Muscle layer of duodenum (tissue), 2 donors: ENCODE measurements around the gene IFT88.

ENCODE experiments used
- H3K27ac ChIP-seq: one replicate; pipeline ENCODE4 v1.7.0; 2013; ENCODE audit warnings: mild to moderate bottlenecking, low read length
- H3K27me3 ChIP-seq: one replicate; pipeline ENCODE4 v1.7.0; 2013; ENCODE audit warnings: low read depth, mild to moderate bottlenecking, control low read depth, low read length
- H3K36me3 ChIP-seq, 2 donors: one replicate each; pipeline ENCODE4 v1.7.0; 2013; ENCODE audit warnings: low read length in 2 of 2, control low read depth in 1 of 2, mild to moderate bottlenecking in 1 of 2; ENCODE audit not compliant: insufficient read depth in 2 of 2, control insufficient read depth in 1 of 2
- H3K4me1 ChIP-seq, 2 donors: one replicate each; pipeline ENCODE4 v1.7.0; 2013; ENCODE audit warnings: low read length in 2 of 2, mild to moderate bottlenecking in 2 of 2, control low read depth in 1 of 2, moderate library complexity in 1 of 2; ENCODE audit not compliant: insufficient read depth in 2 of 2, control insufficient read depth in 1 of 2
- H3K4me3 ChIP-seq, 2 donors: one replicate each; pipeline ENCODE4 v1.7.0; 2013; ENCODE audit warnings: low read length in 2 of 2, low read depth in 1 of 2, mild to moderate bottlenecking in 1 of 2
- H3K9me3 ChIP-seq, 2 donors: one replicate each; pipeline ENCODE4 v1.7.0; 2013; ENCODE audit warnings: low read length in 2 of 2, control low read depth in 1 of 2, mild to moderate bottlenecking in 1 of 2; ENCODE audit not compliant: control insufficient read depth in 1 of 2
- donor health status: healthy.

IFT88 gene

DNA sequence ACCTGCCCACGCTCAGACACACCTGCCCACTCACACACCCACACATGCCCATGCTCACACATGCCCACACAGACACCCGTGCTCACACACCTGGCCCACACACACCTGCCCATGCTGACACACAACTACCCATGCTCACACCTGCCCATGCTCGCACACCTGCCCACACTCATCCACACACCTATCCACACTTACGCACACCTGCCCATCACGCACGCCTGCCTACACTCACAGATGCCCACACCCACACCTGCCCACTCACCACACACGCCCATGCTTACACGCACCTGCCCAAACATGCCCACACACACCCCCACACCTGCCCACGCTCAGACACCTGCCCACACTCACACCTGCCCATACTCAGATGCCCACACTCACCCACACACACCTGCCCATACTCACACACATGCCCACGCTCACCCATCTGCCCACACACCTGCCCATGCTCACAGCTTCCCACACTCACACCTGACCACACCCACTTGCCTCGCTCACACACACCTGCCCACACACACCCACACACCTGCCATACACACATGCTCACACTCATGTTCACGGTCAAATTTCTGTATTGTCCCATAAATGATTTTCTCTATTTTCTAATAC lies 152.1 kb downstream of the IFT88 start:
- H3K27ac ChIP-seq = no peak overlapping the region
- H3K4me3 ChIP-seq = no peak overlapping the region
- H3K36me3 ChIP-seq = peaks cover 0 to 4% of the 10 kb centered on the region in 2 donors
- H3K9me3 ChIP-seq = no peaks in the 10 kb centered on the region
- H3K27me3 ChIP-seq = no peaks in the 10 kb centered on the region
- H3K4me1 ChIP-seq = peaks cover 0 to 17% of the 10 kb centered on the region in 2 donors

DNA sequence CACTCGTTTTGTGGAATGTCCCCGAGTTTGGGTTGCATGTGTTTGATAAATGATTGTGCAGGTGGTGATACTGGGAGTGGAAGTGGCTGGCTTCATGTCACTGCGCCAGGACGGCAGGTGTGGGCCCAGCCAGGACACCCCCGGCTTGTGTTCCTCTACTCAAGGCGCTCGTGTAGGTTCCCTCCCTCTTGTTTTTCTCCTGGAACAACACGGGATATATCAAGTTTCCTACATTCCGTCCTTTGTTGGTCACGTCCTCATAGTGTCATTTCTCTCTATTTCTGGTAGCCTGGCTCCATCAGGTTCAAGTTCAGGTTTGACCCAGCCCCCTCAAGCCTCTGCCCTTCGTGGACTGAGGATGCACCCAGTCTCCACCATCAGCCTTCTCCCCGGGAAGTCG lies 152.8 kb downstream of the IFT88 start:
- Histone ChIP-seq H3K4me3 (no peak overlapping the region), H3K9me3 (no peaks in the 10 kb centered on the region), H3K27me3 (no peaks in the 10 kb centered on the region), H3K4me1 (peaks cover 0 to 9% of the 10 kb centered on the region in 2 donors), H3K27ac (no peak overlapping the region), H3K36me3 (no peaks in the 10 kb centered on the region)

DNA sequence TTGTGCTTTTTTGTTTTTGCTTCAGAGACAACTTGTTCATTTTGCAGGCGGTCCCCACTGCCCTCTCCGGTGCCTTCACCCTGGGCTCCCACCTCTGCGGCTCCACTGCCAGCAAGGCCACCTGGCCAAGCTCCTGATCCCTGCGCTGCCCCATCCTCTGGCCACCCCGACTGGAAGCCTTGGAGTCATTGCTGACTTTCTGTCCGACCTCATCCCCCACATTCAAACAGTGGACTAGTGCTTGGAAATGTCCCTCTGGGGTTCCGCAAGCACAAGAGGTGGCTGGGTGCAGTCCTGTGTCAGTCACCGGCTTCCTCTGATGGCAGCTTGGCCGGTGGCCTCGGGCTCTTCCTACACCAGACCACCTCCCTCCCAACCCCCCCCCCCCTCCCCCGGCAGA lies 153.5 kb downstream of the IFT88 start:
- H3K4me3 ChIP-seq = no peak overlapping the region
- peaks cover 0 to 7% of the 10 kb centered on the region in 2 donors for H3K4me1 ChIP-seq
- no peak overlapping the region for H3K27ac ChIP-seq
- no peaks in the 10 kb centered on the region for H3K36me3 ChIP-seq
- no peaks in the 10 kb centered on the region for H3K27me3 ChIP-seq
- no peaks in the 10 kb centered on the region for H3K9me3 ChIP-seq

DNA sequence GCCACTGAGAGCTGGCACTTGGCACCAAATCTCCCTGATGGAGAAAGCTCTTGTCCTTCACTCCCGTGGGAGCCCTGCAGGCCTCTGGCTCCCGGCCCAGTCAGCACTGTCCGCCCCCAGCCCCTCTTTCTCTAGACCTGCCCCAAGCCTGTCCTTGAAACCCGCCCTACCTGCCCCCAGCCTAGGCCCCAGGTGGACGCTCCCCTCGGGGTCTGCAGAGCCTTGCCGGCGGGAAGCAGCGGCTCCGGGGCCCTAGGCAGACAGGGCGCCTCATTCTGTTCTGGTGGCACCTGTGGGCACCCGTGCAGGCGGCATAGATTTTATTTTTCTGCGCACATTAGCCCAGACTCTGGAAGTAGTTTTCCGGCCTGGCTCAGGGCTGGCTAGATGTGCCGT lies 154.1 kb downstream of the IFT88 start:
- H3K4me3 ChIP-seq = peak overlapping the region in 1 of 2 donors; percentile 68
- no peaks in the 10 kb centered on the region for H3K27me3 ChIP-seq
- no peak overlapping the region for H3K27ac ChIP-seq
- H3K36me3 ChIP-seq = no peaks in the 10 kb centered on the region
- peaks cover 0 to 7% of the 10 kb centered on the region in 2 donors for H3K4me1 ChIP-seq
- no peaks in the 10 kb centered on the region for H3K9me3 ChIP-seq

DNA sequence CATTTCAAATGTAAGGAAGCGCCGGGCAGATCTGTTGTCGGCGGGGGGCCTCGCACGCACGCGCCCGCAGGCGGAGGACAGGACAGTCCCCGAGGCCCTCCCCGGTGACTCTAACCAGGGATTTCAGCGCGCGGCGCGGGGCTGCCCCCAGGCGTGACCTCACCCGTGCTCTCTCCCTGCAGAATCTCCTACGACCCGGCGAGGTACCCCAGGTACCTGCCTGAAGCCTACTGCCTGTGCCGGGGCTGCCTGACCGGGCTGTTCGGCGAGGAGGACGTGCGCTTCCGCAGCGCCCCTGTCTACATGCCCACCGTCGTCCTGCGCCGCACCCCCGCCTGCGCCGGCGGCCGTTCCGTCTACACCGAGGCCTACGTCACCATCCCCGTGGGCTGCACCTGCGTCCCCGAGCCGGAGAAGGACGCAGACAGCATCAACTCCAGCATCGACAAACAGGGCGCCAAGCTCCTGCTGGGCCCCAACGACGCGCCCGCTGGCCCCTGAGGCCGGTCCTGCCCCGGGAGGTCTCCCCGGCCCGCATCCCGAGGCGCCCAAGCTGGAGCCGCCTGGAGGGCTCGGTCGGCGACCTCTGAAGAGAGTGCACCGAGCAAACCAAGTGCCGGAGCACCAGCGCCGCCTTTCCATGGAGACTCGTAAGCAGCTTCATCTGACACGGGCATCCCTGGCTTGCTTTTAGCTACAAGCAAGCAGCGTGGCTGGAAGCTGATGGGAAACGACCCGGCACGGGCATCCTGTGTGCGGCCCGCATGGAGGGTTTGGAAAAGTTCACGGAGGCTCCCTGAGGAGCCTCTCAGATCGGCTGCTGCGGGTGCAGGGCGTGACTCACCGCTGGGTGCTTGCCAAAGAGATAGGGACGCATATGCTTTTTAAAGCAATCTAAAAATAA lies 154.7 kb downstream of the IFT88 start:
- no peak overlapping the region for H3K27ac ChIP-seq
- no peaks in the 10 kb centered on the region for H3K27me3 ChIP-seq
- H3K4me3 ChIP-seq = peak overlapping the region; percentile 37 to 68
- no peaks in the 10 kb centered on the region for H3K36me3 ChIP-seq
- H3K9me3 ChIP-seq = no peaks in the 10 kb centered on the region
- H3K4me1 ChIP-seq = peaks cover 0 to 7% of the 10 kb centered on the region in 2 donors

DNA sequence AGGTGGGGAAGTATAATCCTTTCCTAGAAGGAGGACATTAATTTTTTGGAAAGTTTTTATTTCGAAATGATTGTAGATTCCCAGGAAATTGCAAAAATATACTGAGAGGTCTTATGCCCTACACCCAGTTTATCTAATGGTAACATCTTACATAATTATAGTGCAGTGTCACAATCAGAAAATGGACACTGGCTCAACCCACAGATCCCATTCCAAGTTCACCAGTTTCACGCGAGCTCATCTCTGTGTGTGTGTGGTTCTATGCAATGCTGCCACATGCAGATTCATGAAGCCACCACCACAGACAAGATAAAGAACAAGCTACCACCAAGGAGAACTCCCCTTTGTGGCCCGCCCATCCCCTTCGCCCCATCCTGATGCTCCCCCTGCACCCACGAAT lies 160.9 kb downstream of the IFT88 start:
- Histone ChIP-seq H3K27me3 (no peaks in the 10 kb centered on the region), H3K4me1 (no peaks in the 10 kb centered on the region), H3K9me3 (no peaks in the 10 kb centered on the region), H3K27ac (no peak overlapping the region), H3K4me3 (no peak overlapping the region), H3K36me3 (peaks cover 0 to 5% of the 10 kb centered on the region in 2 donors)

DNA sequence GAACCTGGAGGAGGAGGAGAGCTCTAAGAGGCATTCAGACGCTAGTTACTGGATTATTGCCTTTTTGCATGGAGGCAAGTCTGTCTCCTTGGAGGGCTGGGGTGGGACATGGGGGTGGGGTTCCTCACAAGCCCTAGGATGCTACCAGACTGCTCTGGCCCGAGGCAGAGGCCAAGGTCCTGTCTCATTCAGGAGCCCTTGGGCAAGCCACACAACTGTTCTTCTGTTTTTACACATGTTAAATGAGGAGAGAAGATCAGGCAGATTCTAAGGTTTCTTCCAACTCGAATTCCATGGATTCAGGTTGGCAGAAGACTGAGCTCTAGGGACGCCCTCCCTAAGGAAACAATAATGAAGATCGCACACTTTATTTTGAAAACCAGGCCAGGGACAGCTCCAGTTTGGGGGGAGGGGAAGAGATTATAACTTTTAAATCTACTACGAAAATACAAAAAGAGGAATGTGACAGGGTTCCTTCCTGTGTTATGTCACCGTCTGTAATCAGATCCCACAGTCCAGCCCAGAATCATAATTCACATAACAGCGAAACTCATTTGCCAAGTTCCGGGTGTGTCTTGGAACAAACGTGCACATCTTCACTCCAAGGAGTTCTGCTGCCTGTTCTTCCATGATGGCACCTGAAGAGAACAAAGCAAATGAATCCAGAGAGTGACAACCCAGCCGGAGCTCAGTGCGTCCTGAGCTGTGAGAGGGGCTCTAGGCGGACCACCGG lies 161.8 kb downstream of the IFT88 start:
- H3K9me3 ChIP-seq = no peaks in the 10 kb centered on the region
- no peak overlapping the region for H3K4me3 ChIP-seq
- peaks cover 0 to 5% of the 10 kb centered on the region in 2 donors for H3K36me3 ChIP-seq
- H3K27ac ChIP-seq = no peak overlapping the region
- no peaks in the 10 kb centered on the region for H3K27me3 ChIP-seq
- no peaks in the 10 kb centered on the region for H3K4me1 ChIP-seq

DNA sequence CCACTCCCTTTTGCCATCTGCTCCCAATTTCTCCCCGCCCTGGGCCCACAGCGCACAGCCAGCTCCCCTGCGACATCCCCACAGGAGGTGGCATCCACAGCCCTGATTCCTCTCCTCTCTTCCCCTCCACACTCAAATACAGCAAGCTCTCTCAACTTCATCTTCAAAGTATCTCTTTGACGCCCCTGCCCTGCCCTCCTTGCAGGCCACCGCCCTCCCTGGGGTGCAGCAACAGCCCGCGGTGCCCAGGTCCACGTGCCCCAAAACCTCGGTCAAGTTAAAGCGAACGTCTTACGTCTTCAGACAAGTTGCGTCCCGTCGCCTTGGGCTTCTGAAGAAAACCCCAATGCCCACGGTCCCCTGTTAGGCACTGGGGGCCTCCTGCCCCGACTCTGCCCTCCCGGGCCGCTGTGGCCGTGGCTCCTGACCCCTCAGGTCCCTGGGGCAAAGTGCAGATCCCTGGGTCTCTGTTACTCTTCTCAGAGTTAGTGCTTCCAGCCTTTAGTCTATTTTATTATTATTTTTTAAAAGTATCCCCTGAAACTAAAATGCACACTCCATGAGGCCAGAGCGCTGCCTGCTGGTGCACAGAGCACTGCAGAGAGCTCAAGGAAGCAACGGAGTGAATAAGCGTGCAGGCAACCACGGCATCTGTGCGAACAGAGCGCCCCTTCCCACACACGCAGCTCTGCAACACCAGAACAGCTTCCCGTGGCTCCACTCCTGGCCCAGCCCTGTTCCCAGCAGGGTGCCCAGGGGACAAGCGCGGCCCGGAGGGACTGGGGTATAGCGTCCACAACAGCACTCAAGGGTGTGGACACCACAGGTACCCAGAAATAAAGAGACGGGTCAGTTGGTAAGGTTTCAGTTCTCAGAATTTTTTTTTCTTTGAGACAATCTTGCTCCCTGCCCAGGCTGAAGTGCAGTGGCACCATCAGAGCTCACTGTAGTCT lies 163.0 kb downstream of the IFT88 start:
- no peaks in the 10 kb centered on the region for H3K4me1 ChIP-seq
- peaks cover 0 to 5% of the 10 kb centered on the region in 2 donors for H3K36me3 ChIP-seq
- H3K27ac ChIP-seq = no peak overlapping the region
- H3K9me3 ChIP-seq = no peaks in the 10 kb centered on the region
- H3K27me3 ChIP-seq = no peaks in the 10 kb centered on the region
- H3K4me3 ChIP-seq = no peak overlapping the region

DNA sequence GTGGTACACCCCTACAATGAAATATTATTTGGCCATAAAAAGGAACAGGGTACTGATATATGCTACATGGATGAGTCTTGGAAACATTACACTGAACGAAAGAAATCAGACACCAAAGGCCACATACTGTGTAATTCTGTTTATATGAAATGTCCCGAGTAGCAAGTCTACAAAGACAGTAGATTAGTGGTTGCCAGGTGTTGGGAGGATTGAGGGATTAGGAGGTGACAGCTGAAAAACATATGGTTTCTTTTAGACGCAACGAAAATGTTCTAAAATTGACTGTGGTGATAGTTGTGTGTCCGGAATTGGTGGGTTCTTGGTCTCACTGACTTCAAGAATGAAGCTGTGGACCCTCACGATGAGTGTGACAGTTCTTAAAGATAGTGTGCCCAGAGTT lies 171.7 kb downstream of the IFT88 start:
- H3K27ac ChIP-seq = no peak overlapping the region

DNA sequence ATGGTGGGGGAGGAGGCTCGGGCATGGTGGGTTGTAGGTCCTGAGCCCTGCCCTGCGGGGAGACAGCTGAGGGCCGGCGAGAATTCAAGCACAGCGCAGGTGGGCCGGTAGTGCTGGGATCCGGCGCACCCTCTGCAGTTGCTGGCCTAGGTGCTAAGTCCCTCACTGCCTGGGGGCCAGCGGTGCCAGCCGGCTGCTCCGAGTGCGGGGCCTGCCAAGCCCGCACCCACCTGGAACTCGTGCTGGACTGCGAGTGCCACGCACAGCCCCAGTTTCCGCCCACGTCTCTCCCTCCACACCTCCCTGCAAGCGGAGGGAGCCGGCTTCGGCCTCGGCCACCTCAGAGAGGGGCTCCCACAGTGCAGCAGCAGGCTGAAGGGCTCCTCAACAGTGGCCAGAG lies 173.1 kb downstream of the IFT88 start:
- no peak overlapping the region for H3K4me3 ChIP-seq
- peaks cover 0 to 3% of the 10 kb centered on the region in 2 donors for H3K9me3 ChIP-seq
- H3K36me3 ChIP-seq = peaks cover 0 to 11% of the 10 kb centered on the region in 2 donors
- H3K4me1 ChIP-seq = no peaks in the 10 kb centered on the region
- no peak overlapping the region for H3K27ac ChIP-seq
- H3K27me3 ChIP-seq = no peaks in the 10 kb centered on the region

More for the DNA sequence above, 171.7 kb downstream of the IFT88 start:
- peaks cover 0 to 11% of the 10 kb centered on the region in 2 donors for H3K36me3 ChIP-seq
- H3K27me3 ChIP-seq = no peaks in the 10 kb centered on the region
- no peak overlapping the region for H3K4me3 ChIP-seq
- H3K4me1 ChIP-seq = no peaks in the 10 kb centered on the region
- no peaks in the 10 kb centered on the region for H3K9me3 ChIP-seq
